HepG2 (cell line): Measurements from ENCODE around the gene MAP3K14.

Experiments used
- CTCF ChIP-seq: sonication (generic); formaldehyde crosslinking; IDR thresholded peaks from 2 replicates; pipeline ENCODE4 v1.5.0; 2020; ENCODE audit warnings: mild to moderate bottlenecking, missing genetic modification reagents, moderate library complexity
- EP300 ChIP-seq, 3 experiments: sonication (generic) in 1 of 3; formaldehyde crosslinking in 1 of 3; IDR thresholded peaks; 2 replicates each; pipeline versions ENCODE4 v1.5.1 to v1.6.1; 2011 to 2020; ENCODE audit warnings: low read depth in 2 of 3, low read length in 2 of 3, borderline replicate concordance in 1 of 3, improper control_type of control experiment in 1 of 3, mild to moderate bottlenecking in 1 of 3, missing genetic modification reagents in 1 of 3, moderate library complexity in 1 of 3
- HMG20A ChIP-seq: IDR thresholded peaks from 2 replicates; pipeline ENCODE4 v1.6.1; 2016; ENCODE audit warnings: borderline replicate concordance
- NR2F6 ChIP-seq, 2 experiments: IDR thresholded peaks; 2 replicates each; pipeline ENCODE4 v1.6.1; 2016; ENCODE audit warnings: antibody characterized with exemption in 1 of 2, mild to moderate bottlenecking in 1 of 2
- POLR2A ChIP-seq, 2 experiments: IDR thresholded peaks; 2 replicates each; pipeline ENCODE4 v1.6.1; 2011; ENCODE audit warnings: low read depth in 2 of 2, low read length in 2 of 2, mild to moderate bottlenecking in 1 of 2, moderate library complexity in 1 of 2; ENCODE audit not compliant: insufficient read depth in 1 of 2
- ZC3H4 ChIP-seq: sonication (generic); formaldehyde crosslinking; IDR thresholded peaks from 2 replicates; pipeline ENCODE4 v1.4.0; 2020; ENCODE audit warnings: missing genetic modification reagents, borderline replicate concordance
- ZNF710 ChIP-seq: sonication (generic); formaldehyde crosslinking; IDR thresholded peaks from 2 replicates; pipeline ENCODE4 v1.5.0; 2020; ENCODE audit warnings: mild to moderate bottlenecking, missing genetic modification reagents, borderline replicate concordance

- TF ChIP-seq ZNF710 (CRISPR knock-in tag) (no peak), POLR2A (IDR thresholded peaks at IDR 0.05; ENCODE audit: insufficient read depth in 1 of 2, low read depth in 2 of 2, low read length in 2 of 2) (no peak), CTCF (no peak), NR2F6 (IDR thresholded peaks at IDR 0.05) (no peak), NR2F6 (CRISPR knock-in tag; IDR thresholded peaks at IDR 0.05) (no peak), ZC3H4 (CRISPR knock-in tag) (no peak), HMG20A (CRISPR knock-in tag) (no peak), EP300 (IDR thresholded peaks at IDR 0.05; ENCODE audit: low read depth in 2 of 2, low read length in 2 of 2) (no peak), EP300 (CRISPR knock-in tag; IDR thresholded peaks at IDR 0.05; ENCODE audit: borderline replicate concordance) (no peak)
These were observed 16.9 kb upstream of the MAP3K14 start for GRCh38 chr17:45333702-45334092.
